PC-9 (cell line): ENCODE measurements around the gene LAMB1.

Experiments
- CTCF ChIP-seq: fragments of 200-600 bp; sonication (generic); conservative IDR thresholded peaks from 2 replicates; pipeline ENCODE4 v1.6.1; 2017; ENCODE audit warnings: mixed run types, antibody characterized with exemption, mild to moderate bottlenecking, moderate library complexity
- EZH2 ChIP-seq: fragments of 200-600 bp; sonication (generic); IDR thresholded peaks from 2 replicates; pipeline ENCODE4 v1.8.0; 2017; ENCODE audit warnings: antibody characterized with exemption, low read depth

DNA sequence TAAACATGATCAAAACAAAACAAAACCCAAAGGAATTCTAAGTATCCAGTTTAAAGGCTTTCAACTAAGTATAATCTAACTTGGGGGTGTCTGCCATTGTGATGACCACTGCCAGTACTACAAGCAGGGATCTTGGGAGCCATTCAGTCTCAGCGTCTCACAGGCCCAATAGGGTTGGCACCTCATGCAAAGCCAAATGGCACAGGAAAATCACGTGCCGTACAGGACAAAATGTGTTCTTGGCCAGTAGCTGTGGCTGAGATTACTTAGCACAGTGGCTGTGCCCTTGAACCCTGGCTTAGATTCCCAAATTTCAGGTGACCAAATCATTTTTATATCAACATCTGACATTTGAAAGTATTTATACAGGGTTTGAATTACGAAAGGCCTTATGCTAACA lies 62.0 kb downstream of the LAMB1 start:
- TF ChIP-seq EZH2, result no peak
- TF ChIP-seq CTCF, result no peak
